Epidermal melanocyte (primary cell): Measurements from ENCODE around the gene STK17B.
"Not testable (repeated sequence)": the region's sequence is repeated elsewhere in the genome, so short reads cannot be mapped to it uniquely, and the experiment has no call there.

Source experiments
- DNase-seq: peaks from one replicate; pipeline ENCODE4 v3.0.0; 2011; ENCODE audit warnings: low spot score; ENCODE audit not compliant: insufficient read length

Gene STK17B

DNA sequence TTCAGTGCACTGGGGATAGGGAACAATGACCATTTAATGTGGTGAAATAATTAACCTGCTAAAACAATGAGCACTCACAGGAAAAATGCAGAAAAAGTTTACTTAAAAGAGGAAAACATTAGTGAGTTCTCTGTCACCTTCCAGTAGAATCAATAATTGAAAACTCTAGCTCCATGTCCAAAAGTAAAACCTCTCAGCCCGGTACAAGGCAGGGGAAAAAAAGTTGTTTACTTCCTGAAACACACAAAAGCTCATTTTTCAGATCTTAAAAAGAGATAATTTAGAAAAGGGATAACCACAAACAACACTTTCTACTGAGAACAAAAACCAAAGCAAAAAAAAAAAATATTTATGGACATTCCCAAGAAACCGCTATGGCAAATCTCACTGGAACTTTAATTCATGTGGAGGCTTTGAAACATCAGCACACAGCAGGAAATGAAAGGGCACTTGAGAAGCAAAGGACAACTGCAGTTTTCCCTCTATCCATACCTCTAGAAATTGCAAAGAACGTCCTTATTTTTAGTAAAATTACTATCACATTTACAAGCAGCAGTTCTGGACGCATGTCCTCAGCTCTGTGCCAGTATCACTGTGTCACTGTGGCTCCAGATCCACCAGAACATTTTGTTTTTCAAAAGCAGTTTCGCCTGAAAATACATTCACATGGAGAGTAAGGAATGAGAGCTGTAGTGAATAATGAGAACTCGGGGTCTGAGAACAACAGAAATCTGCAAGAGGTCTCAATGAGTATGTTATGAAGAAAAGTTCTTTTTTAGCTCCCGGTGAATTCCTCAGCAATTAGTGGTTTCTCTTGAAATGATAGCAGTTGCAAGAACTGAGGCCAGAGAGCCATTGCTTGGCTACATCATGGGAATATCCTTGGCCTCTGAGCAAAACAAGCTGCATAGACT, 58.1 kb downstream of the STK17B start:
- DNase-seq = no peak

DNA sequence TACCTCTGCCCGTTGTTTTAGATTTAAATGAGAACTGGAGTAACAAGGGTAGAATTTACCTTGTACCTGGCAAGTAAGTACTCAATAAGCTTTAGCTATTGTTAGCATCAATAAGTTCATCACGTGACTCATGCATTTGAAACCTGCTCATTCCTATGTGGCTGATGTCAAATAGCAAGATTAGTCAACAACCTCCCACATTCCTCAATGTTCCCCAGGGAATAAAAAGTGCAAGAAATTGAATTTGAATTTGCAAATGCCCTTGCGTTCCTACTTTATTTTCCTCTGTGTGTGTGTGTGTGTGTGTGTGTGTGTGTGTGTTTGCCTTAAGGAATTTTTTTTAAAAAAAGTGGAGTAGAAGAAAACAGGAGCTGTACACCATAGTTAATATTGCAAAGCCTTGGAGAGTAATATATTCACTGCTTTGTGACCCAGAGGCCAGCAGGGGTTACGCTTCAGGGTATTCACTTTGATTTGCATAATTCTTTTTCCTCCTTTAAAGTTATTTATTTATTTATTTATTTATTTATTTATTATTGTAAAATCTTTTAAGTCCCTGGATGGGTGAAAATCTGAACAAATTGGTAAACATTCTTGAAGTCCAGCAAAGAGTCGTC, 58.9 kb downstream of the STK17B start:
- DNase-seq = no peak

DNA sequence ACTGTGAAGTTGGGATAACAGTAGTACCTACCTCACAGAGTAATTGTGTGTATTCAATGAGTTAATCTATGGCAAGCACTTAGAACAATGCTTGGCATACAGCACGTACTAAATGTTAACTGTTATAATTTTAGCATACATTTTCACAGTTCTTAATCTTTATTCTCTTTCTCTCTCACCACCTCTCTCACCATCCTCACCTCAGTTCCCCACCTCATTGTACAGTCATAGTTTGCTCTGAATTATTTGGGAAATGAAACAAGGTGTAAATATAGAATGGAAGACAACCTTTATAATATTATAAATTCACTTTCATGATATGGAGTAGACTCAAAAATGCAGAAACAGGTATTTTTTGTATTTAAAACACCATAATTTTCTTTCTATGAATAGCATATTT, 62.8 kb downstream of the STK17B start:
- no peak for DNase-seq

DNA sequence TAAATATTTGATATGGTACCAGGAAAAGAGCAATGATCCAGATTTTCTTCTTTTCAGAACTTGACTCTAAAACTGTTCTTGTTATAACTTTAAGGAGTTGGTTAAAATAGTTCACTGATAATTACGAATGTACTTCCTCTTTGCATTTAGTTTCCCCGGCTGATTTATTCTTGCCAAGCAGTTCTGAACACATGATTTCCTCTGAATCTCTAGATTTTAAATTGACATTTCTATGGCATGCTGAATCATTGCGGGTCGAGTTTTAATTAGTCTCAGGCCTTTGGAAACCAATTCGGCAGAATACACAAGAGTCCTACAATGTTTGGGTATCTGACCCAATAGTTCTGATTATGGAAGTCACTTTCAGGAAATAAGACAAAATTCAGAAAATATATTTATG, 65.4 kb downstream of the STK17B start:
- DNase-seq = no peak

DNA sequence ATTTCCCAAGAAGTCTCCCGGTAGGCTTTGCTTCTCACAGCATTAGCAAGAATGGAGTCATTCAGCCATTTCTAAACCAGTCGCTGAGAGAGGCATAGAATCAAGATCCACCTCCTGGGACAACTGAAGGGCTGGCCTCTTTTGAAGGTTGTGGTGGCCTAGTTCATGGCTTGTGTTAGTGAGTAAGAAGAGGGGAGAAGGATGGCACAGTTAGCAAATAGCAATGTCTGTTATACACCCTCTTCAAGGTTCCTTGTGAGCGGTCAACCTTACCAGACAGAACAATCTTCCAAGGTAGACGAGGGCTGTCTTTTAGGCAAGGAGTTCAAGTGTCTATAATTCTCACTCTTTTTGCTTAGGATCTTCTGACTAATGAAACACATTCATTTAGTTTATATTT, 67.3 kb downstream of the STK17B start:
- no peak for DNase-seq

DNA sequence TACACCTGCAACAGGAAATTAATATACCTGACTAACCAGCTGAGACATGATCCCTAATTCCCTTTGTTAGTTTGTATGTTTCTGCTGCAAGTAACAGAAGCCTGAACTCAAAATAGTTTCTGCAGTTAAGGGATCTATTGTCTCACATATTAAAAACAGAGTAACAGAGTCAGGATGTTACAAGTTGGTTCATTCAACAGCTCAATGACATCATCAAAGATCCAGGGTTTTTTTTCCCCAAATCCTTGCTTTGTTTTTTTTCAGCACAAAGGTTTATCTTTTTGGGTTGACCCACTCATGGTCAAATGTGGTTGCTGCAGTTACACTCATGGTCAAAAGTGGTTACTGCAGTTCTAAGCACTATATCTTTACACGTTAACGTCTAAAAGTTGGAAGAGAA, 67.8 kb downstream of the STK17B start:
- no peak for DNase-seq

DNA sequence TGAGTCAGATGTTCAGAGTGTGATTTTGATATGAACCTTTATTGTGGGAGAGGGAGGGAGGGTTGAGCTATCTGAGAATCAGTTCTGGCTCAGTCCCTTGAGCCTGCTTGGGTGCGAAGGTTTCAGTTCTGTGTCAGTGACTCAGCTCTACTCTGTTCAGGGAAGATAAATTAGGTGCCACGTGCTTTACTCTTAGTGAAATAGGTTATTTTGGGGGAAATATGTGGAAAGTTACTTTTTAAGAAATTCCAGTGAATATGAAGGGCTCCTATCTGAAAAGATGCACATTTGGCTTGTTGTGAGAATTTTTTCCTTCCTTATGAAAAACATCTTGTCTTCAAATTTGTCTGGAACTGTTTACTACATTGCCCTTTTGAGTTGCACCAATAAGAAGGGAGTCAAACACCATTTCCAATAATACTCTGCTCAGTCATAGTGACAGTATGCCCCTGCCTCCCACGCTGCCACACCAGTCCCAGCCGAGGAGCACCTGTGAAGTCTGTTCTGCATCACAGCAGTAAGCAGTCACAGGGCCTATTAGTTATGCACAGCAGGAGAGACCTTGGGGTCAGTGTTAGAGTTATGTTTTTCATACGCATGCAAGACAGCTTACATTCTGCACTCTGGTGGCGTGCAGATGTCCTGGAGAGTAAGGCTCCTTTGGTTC, 69.9 kb downstream of the STK17B start:
- no peak for DNase-seq

DNA sequence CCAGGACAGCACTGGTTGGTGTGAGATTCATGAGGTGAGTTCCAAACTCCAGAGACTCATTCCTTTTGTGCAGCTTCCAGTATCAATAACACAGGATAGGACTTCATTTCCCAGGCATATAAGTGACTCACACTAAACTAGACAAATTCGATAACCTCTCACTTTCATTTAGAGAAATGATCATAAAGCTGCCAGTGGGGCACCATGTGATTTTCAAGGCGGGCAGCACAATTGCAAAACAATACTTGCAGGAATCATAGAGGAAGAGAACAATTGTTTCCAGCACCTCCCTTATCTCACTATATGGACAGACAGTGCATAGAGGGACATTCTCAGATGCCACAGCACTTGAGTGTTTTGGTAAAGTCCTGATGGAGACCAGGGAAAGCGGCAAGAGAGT, 71.5 kb downstream of the STK17B start:
- DNase-seq = no peak

DNA sequence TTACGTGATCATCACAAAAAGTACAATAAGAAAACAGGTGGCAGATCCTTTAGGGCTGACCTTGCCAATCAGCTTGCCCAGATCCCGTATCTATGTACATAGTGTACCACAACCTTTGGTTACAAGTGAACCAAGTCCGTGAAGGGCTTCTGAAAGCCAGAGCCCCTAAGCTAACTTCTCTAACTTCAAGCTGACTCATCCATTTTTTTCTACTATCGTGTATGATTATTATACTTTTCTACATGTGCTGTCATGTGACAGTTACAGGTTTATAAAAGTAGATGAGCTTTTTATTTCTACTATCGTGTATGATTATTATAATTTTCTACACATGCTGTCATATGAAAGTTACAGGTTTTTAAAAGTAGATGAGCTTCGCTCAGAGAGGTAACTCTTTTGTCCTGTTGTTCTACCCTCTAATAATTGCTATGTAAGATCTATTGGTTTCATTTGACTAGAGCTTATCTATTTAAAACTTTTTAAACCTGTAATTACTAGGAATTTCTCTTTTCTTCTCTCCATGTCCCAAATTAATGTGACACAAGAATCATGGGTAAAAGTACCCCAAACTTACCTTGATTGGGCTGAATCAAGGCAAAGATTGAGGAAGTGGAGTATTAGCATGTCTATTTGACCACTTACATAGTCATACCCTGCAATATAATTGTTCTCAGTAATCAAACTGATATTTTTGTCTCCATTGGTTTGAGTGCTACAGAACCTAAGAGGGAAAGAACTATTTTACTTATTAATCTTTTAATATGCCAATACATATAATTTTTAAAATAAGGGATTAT, 73.3 kb downstream of the STK17B start:
- no peak for DNase-seq

DNA sequence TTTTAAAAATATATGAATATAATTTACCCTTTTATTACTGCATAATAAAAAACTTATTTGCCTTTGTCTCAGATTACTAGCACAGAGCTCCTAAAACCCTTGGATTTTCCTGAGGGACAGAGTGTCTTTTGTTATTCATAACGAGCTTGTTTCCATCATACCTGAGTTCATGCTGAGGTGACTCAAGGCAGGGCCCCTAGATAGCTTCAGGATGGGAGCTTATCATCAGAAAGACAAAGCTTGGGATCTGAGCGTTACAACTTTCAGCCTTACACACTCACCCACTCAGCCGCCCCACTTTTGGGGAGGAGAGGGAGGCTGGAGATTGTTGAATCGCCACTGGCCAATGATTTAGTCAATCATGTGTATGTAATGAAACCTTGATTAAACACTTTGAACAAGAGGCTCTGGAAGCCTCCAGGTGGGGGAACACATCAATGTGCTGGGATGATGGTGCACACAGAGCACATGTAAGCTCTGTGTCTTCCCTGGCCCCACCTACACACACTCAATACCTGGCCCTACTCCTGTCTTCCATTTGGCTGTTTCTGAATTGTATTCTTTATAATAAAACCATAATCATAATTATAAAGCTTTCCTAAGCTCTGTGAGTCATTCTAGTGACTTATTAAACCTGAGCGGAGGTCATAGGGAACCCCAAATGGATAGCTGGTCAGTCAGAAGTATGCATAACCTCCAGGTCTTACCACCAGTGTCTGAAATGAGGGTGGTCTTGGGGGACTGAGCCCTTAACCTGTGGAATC, 74.2 kb downstream of the STK17B start:
- DNase-seq = no peak

DNA sequence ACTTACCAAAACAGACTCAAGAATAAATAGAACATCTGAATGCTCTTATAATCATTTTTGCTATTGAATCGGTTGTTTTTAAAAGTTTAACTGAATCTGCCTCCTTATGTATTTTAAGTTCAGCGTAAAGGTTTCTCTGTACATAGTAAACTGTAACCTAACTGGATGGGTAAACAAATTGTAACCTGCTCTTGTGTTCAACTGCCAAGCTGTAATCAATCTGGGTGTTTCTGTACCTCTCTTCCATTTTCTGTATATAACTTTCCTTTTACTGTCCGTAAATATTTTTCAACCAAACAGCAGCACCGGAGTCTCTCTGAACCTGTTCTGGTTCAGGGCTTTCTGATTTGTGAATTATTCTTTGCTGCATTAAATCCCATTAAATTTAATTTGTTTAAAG, 75.1 kb downstream of the STK17B start:
- no peak for DNase-seq

DNA sequence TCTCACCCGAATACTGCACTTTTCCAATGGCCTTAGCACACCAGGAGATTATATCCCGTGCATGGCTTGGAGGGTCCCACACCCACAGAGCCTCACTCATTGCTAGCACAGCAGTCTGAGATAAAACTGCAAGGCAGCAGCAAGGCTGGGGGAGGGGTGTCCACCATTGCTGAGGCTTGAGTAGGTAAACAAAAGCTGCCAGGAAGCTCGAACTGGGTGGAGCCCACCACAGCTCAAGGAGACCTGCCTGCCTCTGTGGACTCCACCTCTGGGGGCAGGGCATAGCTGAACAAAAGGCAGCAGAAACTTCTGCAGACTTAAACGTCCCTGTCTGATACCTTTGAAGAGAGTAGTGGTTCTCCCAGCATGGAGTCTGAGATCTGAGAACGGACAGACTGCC, 81.9 kb downstream of the STK17B start:
- not testable (repeated sequence) for DNase-seq

DNA sequence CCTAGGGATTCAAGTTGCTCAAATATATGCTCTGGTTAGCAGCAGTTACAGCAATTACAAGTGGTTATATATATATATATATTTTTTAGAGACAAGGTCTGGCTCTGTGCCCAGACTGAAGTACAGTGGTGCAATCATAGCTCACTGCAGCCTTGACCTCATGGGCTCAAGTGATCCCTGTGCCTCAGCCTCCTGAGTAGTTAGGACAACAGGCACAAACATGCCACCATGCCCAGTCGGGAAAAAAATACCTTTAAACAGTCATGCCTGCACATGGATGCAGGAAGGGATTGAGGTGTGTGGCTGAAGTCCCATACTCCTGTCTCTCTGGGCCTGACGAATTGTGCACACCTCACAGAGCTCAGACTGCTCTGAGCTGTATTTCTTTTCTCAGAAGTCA, 83.2 kb downstream of the STK17B start:
- DNase-seq = no peak

DNA sequence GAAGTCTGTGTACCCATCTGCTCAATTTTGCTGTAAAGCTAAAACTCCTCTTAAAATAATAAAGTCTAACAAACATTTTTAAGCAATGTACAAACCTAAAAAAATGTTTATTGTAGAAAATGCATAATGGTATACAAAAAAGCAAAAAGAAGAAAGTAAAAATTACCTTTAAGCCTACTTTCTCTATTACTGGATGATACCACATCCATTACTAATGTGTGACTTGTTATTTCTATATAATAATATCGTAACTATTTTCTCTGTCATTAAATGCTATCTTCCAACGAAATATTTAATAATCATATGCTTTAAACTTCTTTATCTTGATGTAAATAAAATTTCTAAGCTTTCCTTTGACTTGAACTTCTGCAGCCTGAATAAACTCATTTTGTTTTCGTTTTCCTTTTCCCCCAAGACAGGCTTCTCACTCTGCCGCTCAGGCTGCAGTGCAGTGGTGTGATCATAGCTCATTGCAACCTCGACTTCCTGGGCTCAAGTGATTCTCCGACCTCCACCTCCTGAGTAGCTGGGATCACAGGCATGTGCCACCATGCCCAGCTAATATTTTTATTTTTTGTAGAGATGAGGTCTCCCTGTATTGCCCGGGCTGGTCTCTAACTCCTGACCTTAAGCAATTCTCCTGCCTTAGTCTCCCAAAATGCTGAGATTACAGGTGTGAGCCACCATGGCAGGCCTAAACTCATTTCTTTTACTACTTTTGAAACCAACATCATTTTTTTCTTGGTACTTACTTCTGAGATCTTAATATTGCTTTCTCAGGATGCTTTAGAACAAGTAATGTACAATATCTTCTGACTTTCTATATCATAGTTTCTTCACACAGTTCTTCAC, 84.6 kb downstream of the STK17B start:
- DNase-seq = no peak

DNA sequence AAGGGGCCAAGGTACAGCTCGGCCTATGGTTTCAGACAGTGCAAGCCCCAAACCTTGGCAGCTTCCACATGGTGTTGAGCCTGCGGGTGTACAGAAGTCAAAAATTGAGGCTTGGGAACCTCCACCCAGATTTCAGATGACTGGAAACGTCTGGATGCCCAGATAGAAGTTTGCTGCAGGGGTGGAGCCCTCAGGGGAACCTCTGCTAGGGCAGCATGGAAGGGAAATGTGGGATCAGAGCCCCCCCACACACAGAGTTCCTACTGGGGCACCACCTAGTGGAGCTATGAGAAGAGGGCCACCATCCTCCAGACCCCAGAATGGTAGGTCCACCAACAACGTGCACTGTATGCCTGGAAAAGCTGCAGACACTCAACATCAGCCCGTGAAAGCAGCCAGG, 87.8 kb downstream of the STK17B start:
- DNase-seq = no peak
